Peyer's patch (tissue), 4 donors: ENCODE data around the gene DDIT3.

Experiments used
- CTCF ChIP-seq, 6 experiments: fragments of 450-650 bp in 4 of 6; fragments of 200-600 bp in 2 of 6; sonication (generic) in 1 of 6; IDR thresholded peaks; one replicate each; pipeline ENCODE4 v1.5.1; 2017 to 2019; ENCODE audit warnings: antibody characterized with exemption in 6 of 6, mild to moderate bottlenecking in 3 of 6, moderate library complexity in 1 of 6
- POLR2A ChIP-seq, 2 donors: fragments of 450-650 bp; IDR thresholded peaks; one replicate each; pipeline ENCODE4 v1.5.1; 2017; ENCODE audit warnings: antibody characterized with exemption in 2 of 2, mild to moderate bottlenecking in 2 of 2, moderate library complexity in 2 of 2

GRCh38 chr12:57489157-57489641 is 31.1 kb downstream of the DDIT3 start:
- TF ChIP-seq CTCF (IDR thresholded peaks at IDR 0.05) (no peak), POLR2A (IDR thresholded peaks at IDR 0.05) (no peak)
